GM12878 (cell line): Measurements from ENCODE around the gene B3GNT2. TPM values are rescaled to one million over a fixed set of nuclear protein-coding genes. Genes with fewer than 3 reads are reported as not detected.

Experiments used
- BCL3 ChIP-seq: IDR thresholded peaks from 2 replicates; pipeline ENCODE4 v1.6.1; 2011; ENCODE audit warnings: borderline replicate concordance, low read depth, mild to moderate bottlenecking, moderate library complexity, low read length; ENCODE audit not compliant: insufficient read depth, poor library complexity, severe bottlenecking
- CBX3 ChIP-seq: fragments of 200-600 bp; sonication (generic); IDR thresholded peaks from 2 replicates; pipeline ENCODE4 v1.6.1; 2016; ENCODE audit warnings: low read depth, borderline replicate concordance
- CHD1 ChIP-seq: IDR thresholded peaks from 2 replicates; pipeline ENCODE4 v1.6.1; 2012; ENCODE audit warnings: low read depth, low read length, improper control_type of control experiment
- CHD2 ChIP-seq: IDR thresholded peaks from 2 replicates; pipeline ENCODE4 v1.6.1; 2011; ENCODE audit warnings: low read depth, low read length, improper control_type of control experiment, borderline replicate concordance
- FOXK2 ChIP-seq: fragments of 450-650 bp; IDR thresholded peaks from 2 replicates; pipeline ENCODE4 v1.6.1; 2017; ENCODE audit warnings: mild to moderate bottlenecking, moderate library complexity
- KAT2A ChIP-seq: conservative IDR thresholded peaks from 2 replicates; pipeline ENCODE4 v1.6.1; 2011; ENCODE audit warnings: low read depth, low read length; ENCODE audit not compliant: control insufficient read depth
- KDM1A ChIP-seq: fragments of 200-600 bp; sonication (generic); IDR thresholded peaks from 2 replicates; pipeline ENCODE4 v1.6.1; 2016; ENCODE audit warnings: borderline replicate concordance
- MYC ChIP-seq: IDR thresholded peaks from 2 replicates; pipeline ENCODE4 v1.6.1; 2011; ENCODE audit warnings: mild to moderate bottlenecking, low read length, moderate library complexity, inconsistent platforms; ENCODE audit not compliant: insufficient read depth, insufficient replicate concordance, insufficient read length, severe bottlenecking
- NFYA ChIP-seq: IDR thresholded peaks from 2 replicates; pipeline ENCODE4 v1.6.1; 2011; ENCODE audit warnings: low read depth, mild to moderate bottlenecking, low read length, improper control_type of control experiment, borderline replicate concordance
- NR2C2 ChIP-seq: IDR thresholded peaks from 2 replicates; pipeline ENCODE4 v1.6.1; 2011; ENCODE audit warnings: borderline replicate concordance, low read depth; ENCODE audit not compliant: control insufficient read depth, insufficient read length
- PBX3 ChIP-seq: IDR thresholded peaks from 2 replicates; pipeline ENCODE4 v1.6.1; 2011; ENCODE audit warnings: mild to moderate bottlenecking, low read depth, low read length, moderate library complexity; ENCODE audit not compliant: insufficient replicate concordance
- TCF12 ChIP-seq: IDR thresholded peaks from 2 replicates; pipeline ENCODE4 v1.6.1; 2011; ENCODE audit warnings: low read depth, mild to moderate bottlenecking, low read length
- WRNIP1 ChIP-seq: IDR thresholded peaks from 2 replicates; pipeline ENCODE4 v1.6.1; 2011; ENCODE audit warnings: low read depth, low read length, improper control_type of control experiment, borderline replicate concordance
- ZNF24 ChIP-seq: fragments of 450-650 bp; IDR thresholded peaks from 2 replicates; pipeline ENCODE4 v1.6.1; 2017; ENCODE audit warnings: antibody characterized with exemption, mild to moderate bottlenecking
- polyA plus RNA-seq, 11 experiments: library from polyadenylated mRNA; depleted of rRNA in 4 of 11; unstranded in 6 of 11; stranded (reverse) in 5 of 11; fragments of >200 nt; fragmentation: Nextera tagmentation in 4 of 11; fragmentation: Illumina TruSeq in 1 of 11; extraction: Ambion mirVana in 4 of 11; extraction: Trizol in 1 of 11; gene quantifications; 1 replicate in 1 of 11; 2 replicates in 10 of 11; pipeline versions ENCODE4 v1.2.1 to v1.2.3, GENCODE V29; 2011 to 2016; ENCODE audit warnings: inconsistent platforms in 2 of 11, missing spikeins in 2 of 11, low read depth in 1 of 11
- total RNA-seq, 4 experiments: library from RNA; depleted of rRNA in 3 of 4; stranded (reverse); fragments of >200 nt in 3 of 4; fragmentation: Illumina TruSeq in 1 of 4; extraction: Trizol in 1 of 4; gene quantifications; 2 replicates each; pipeline versions ENCODE4 v1.2.1 to v1.2.3, GENCODE V29; 2013 to 2021
- TF ChIP-seq, protein P1 (sequence below): fragments of 450-650 bp; IDR thresholded peaks from 2 replicates; pipeline ENCODE4 v1.6.1; 2016; ENCODE audit warnings: mild to moderate bottlenecking, moderate library complexity, borderline replicate concordance
- TF ChIP-seq, protein P2 (sequence below): fragments of 450-650 bp; IDR thresholded peaks from 2 replicates; pipeline ENCODE4 v1.6.1; 2018; ENCODE audit warnings: mild to moderate bottlenecking, low read depth, moderate library complexity; ENCODE audit not compliant: partially characterized antibody
- TF ChIP-seq, protein P3 (sequence below): IDR thresholded peaks from 2 replicates; pipeline ENCODE4 v1.6.1; 2011; ENCODE audit warnings: low read depth, mild to moderate bottlenecking, low read length, moderate library complexity, borderline replicate concordance; ENCODE audit errors: extremely low read depth

The B3GNT2 gene
- total and polyA plus RNA-seq, 10 of the 15 experiments (the other 5 are each of a cell fraction or from before 2014, with no cell fraction given), result 19.7 to 103 (median 76.3) TPM

DNA sequence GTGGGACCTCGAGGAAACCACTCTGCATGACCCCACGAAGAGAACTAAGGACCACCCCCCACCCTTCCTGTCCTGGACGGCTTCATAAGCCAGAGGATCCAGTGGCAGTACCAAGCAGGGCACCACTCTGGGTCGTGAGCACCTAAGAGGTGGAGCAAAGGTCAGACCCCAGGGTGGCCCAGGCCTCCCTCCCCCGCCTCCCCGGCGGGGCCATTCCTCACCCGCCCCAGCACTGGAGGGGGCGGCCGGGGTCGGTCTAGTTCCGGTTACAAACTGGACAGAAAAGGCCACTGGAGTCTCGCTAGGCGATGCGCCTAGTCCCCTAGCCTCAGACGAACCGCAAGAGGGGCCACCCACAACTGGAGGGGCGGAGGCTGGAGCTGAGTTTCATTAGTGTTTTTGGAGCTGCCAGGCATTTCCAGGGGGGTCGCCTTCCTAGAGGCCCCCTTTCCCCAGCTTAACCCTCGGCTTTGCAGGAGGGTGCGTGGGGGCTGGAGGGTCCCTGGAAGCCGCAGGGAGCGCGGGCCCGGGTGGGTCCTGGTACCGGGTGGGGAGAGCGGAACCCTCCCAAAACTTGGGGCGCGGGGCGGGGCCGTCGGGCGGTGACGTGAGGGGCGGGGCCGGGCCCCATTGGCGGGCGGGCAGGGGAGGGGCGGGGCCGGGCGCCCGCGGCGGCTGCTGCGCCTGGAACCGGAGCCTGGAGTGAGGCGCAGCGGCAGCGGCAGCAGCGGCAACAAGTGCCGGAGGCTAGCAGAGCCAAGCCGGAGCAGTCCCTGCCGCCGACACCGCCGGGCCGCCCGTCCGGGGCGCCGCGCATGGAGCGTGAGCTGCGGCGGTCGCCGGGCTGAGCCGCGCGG is at the start of gene B3GNT2 (continued):
- no peak for TF ChIP-seq KAT2A
- no peak for TF ChIP-seq BCL3
- TF ChIP-seq FOXK2, result no peak
- no peak for TF ChIP-seq NR2C2
- TF ChIP-seq, protein P1, sequence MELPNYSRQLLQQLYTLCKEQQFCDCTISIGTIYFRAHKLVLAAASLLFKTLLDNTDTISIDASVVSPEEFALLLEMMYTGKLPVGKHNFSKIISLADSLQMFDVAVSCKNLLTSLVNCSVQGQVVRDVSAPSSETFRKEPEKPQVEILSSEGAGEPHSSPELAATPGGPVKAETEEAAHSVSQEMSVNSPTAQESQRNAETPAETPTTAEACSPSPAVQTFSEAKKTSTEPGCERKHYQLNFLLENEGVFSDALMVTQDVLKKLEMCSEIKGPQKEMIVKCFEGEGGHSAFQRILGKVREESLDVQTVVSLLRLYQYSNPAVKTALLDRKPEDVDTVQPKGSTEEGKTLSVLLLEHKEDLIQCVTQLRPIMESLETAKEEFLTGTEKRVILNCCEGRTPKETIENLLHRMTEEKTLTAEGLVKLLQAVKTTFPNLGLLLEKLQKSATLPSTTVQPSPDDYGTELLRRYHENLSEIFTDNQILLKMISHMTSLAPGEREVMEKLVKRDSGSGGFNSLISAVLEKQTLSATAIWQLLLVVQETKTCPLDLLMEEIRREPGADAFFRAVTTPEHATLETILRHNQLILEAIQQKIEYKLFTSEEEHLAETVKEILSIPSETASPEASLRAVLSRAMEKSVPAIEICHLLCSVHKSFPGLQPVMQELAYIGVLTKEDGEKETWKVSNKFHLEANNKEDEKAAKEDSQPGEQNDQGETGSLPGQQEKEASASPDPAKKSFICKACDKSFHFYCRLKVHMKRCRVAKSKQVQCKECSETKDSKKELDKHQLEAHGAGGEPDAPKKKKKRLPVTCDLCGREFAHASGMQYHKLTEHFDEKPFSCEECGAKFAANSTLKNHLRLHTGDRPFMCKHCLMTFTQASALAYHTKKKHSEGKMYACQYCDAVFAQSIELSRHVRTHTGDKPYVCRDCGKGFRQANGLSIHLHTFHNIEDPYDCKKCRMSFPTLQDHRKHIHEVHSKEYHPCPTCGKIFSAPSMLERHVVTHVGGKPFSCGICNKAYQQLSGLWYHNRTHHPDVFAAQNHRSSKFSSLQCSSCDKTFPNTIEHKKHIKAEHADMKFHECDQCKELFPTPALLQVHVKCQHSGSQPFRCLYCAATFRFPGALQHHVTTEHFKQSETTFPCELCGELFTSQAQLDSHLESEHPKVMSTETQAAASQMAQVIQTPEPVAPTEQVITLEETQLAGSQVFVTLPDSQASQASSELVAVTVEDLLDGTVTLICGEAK, result peak; percentile 21; the same call in 1 of the 2 replicates
- TF ChIP-seq NFYA, result no peak
- no peak for TF ChIP-seq KDM1A
- no peak for TF ChIP-seq CHD1
- no peak for TF ChIP-seq TCF12
- no peak for TF ChIP-seq MYC
- TF ChIP-seq CBX3, result no peak
- TF ChIP-seq, protein P2, sequence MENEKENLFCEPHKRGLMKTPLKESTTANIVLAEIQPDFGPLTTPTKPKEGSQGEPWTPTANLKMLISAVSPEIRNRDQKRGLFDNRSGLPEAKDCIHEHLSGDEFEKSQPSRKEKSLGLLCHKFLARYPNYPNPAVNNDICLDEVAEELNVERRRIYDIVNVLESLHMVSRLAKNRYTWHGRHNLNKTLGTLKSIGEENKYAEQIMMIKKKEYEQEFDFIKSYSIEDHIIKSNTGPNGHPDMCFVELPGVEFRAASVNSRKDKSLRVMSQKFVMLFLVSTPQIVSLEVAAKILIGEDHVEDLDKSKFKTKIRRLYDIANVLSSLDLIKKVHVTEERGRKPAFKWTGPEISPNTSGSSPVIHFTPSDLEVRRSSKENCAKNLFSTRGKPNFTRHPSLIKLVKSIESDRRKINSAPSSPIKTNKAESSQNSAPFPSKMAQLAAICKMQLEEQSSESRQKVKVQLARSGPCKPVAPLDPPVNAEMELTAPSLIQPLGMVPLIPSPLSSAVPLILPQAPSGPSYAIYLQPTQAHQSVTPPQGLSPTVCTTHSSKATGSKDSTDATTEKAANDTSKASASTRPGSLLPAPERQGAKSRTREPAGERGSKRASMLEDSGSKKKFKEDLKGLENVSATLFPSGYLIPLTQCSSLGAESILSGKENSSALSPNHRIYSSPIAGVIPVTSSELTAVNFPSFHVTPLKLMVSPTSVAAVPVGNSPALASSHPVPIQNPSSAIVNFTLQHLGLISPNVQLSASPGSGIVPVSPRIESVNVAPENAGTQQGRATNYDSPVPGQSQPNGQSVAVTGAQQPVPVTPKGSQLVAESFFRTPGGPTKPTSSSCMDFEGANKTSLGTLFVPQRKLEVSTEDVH, result no peak
- 0 out of 2 replicates have a peak, but pooled peaks have one; percentile 13 for TF ChIP-seq ZNF24
- no peak for TF ChIP-seq PBX3
- no peak for TF ChIP-seq CHD2
- no peak for TF ChIP-seq WRNIP1
- TF ChIP-seq, protein P3, sequence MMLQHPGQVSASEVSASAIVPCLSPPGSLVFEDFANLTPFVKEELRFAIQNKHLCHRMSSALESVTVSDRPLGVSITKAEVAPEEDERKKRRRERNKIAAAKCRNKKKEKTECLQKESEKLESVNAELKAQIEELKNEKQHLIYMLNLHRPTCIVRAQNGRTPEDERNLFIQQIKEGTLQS, result no peak
